ENCODE data around the gene IRF3.

DNA sequence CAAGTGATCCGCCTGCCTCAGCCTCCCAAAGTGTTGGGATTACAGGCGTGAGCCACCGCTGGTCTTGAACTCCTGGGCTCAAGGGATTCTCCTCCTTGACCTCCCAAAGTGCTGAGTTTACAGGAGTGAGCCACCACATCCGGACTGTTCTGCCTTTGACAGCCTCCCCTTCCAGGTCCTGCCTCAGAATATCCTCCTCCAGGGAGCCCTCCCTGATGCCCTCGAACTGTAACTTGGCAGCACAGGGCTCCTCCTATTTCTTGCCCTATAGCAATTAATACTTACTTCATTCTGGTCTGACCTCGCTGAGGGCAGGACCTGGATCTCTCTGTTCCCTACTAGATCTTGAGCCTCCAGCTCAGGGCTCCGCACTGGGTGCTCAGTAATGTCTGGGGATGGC is 31.2 kb upstream of the IRF3 start:
- TF ChIP-seq, protein P1, sequence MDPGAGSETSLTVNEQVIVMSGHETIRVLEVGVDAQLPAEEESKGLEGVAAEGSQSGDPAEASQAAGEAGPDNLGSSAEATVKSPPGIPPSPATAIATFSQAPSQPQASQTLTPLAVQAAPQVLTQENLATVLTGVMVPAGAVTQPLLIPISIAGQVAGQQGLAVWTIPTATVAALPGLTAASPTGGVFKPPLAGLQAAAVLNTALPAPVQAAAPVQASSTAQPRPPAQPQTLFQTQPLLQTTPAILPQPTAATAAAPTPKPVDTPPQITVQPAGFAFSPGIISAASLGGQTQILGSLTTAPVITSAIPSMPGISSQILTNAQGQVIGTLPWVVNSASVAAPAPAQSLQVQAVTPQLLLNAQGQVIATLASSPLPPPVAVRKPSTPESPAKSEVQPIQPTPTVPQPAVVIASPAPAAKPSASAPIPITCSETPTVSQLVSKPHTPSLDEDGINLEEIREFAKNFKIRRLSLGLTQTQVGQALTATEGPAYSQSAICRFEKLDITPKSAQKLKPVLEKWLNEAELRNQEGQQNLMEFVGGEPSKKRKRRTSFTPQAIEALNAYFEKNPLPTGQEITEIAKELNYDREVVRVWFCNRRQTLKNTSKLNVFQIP (CRISPR knock-in tag; IDR thresholded peaks at IDR 0.05; ENCODE audit: borderline replicate concordance, low read depth), result no peak
- no peak for TF ChIP-seq OSR1 (CRISPR knock-in tag; IDR thresholded peaks at IDR 0.05)
- TF ChIP-seq SNAI2 (CRISPR knock-in tag; IDR thresholded peaks at IDR 0.05), result no peak
- no peak for TF ChIP-seq ARNTL (CRISPR knock-in tag; IDR thresholded peaks at IDR 0.05; ENCODE audit: borderline replicate concordance, low read depth)
- no peak for TF ChIP-seq PPARA (CRISPR knock-in tag; IDR thresholded peaks at IDR 0.05; ENCODE audit: borderline replicate concordance)
- no peak for TF ChIP-seq ESRRG (CRISPR knock-in tag; IDR thresholded peaks at IDR 0.05)
- no peak for TF ChIP-seq ZNF8 (CRISPR knock-in tag; IDR thresholded peaks at IDR 0.05)
- no peak for TF ChIP-seq TOX (CRISPR knock-in tag; IDR thresholded peaks at IDR 0.05; ENCODE audit: borderline replicate concordance)
- no peak for TF ChIP-seq BACH2 (CRISPR knock-in tag; IDR thresholded peaks at IDR 0.05; ENCODE audit: borderline replicate concordance)

All from SK-N-SH treated with all-trans-retinoic acid at 6 μM for 48 hours (cell line).